Measurements from ENCODE around the gene ROGDI. TPM values are rescaled to one million over a fixed set of nuclear protein-coding genes. Genes with fewer than 3 reads are reported as not detected.
A peak's percentile ranks its signal among the peaks of the same experiment; 100 is the strongest.

ROGDI gene
- total RNA-seq, 1 experiment from 2014 or later = 32.1 TPM

DNA sequence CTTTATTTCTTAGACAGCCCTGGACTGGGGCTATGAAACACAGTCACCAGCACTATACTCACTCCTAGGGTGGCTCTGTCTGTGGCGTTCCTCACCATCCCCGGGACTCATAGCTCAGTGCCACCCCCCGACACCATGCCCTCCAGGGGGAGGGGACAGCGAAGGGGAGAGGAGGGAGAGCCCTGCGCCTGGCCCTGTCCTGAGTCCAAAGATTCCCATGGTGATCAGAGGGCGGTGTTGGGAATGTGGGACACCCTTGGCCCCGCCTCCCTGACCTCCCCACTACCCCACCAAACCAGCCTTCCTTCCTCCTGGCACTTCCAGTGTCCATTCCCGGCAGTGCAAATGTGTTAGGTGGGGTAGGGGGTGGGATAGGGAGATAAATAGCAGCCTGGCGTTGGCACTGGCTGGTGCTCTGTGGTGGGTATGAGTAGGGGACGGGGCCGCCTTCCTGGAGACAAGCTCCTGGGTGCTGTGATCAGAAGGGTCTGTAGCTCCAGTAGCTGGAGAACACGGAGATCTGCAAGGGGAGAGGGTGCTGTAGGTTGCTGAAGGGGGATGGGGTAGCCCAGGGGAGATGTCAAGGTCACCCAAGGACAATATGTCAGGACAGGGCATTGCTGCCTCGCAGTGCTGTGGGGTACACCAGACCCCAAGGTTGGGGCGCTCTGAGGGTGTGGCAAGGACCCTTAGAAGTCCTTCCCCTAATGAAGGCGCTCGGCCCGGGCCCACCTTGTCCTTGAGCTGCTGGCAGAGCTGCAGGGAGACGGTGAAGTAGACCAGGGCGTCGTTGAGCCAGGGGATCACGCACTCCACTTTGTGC is 5.2 kb downstream of the ROGDI start:
- Mint-ChIP-seq H3K27me3 (ENCODE audit: low read depth) (no peaks in the 10 kb centered on the region), H3K4me3 (no peak overlapping the region), H3K9me3 (no peaks in the 10 kb centered on the region), H3K36me3 (peaks cover 4% of the 10 kb centered on the region; the same call in 1 of the 2 replicates), H3K4me1 (peaks cover 9% of the 10 kb centered on the region), H3K27ac (peak overlapping the region; percentile 78)
- DNase-seq (ENCODE audit: low spot score) (no peak), ATAC-seq (no peak)
- TF ChIP-seq, protein P1, sequence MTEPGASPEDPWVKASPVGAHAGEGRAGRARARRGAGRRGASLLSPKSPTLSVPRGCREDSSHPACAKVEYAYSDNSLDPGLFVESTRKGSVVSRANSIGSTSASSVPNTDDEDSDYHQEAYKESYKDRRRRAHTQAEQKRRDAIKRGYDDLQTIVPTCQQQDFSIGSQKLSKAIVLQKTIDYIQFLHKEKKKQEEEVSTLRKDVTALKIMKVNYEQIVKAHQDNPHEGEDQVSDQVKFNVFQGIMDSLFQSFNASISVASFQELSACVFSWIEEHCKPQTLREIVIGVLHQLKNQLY (CRISPR knock-in tag; IDR thresholded peaks at IDR 0.05) = no peak
- TF ChIP-seq TEAD4 (CRISPR knock-in tag; IDR thresholded peaks at IDR 0.05) = no peak
- TF ChIP-seq ETV6 (CRISPR knock-in tag; IDR thresholded peaks at IDR 0.05) = no peak
- TF ChIP-seq, protein P2, sequence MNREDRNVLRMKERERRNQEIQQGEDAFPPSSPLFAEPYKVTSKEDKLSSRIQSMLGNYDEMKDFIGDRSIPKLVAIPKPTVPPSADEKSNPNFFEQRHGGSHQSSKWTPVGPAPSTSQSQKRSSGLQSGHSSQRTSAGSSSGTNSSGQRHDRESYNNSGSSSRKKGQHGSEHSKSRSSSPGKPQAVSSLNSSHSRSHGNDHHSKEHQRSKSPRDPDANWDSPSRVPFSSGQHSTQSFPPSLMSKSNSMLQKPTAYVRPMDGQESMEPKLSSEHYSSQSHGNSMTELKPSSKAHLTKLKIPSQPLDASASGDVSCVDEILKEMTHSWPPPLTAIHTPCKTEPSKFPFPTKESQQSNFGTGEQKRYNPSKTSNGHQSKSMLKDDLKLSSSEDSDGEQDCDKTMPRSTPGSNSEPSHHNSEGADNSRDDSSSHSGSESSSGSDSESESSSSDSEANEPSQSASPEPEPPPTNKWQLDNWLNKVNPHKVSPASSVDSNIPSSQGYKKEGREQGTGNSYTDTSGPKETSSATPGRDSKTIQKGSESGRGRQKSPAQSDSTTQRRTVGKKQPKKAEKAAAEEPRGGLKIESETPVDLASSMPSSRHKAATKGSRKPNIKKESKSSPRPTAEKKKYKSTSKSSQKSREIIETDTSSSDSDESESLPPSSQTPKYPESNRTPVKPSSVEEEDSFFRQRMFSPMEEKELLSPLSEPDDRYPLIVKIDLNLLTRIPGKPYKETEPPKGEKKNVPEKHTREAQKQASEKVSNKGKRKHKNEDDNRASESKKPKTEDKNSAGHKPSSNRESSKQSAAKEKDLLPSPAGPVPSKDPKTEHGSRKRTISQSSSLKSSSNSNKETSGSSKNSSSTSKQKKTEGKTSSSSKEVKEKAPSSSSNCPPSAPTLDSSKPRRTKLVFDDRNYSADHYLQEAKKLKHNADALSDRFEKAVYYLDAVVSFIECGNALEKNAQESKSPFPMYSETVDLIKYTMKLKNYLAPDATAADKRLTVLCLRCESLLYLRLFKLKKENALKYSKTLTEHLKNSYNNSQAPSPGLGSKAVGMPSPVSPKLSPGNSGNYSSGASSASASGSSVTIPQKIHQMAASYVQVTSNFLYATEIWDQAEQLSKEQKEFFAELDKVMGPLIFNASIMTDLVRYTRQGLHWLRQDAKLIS (CRISPR knock-in tag; IDR thresholded peaks at IDR 0.05; ENCODE audit: borderline replicate concordance) = no peak
- no peak for TF ChIP-seq NR2C2 (CRISPR knock-in tag; IDR thresholded peaks at IDR 0.05)
- TF ChIP-seq IRF2 (CRISPR knock-in tag; IDR thresholded peaks at IDR 0.05; ENCODE audit: borderline replicate concordance, low read depth) = no peak
- TF ChIP-seq, protein P3, sequence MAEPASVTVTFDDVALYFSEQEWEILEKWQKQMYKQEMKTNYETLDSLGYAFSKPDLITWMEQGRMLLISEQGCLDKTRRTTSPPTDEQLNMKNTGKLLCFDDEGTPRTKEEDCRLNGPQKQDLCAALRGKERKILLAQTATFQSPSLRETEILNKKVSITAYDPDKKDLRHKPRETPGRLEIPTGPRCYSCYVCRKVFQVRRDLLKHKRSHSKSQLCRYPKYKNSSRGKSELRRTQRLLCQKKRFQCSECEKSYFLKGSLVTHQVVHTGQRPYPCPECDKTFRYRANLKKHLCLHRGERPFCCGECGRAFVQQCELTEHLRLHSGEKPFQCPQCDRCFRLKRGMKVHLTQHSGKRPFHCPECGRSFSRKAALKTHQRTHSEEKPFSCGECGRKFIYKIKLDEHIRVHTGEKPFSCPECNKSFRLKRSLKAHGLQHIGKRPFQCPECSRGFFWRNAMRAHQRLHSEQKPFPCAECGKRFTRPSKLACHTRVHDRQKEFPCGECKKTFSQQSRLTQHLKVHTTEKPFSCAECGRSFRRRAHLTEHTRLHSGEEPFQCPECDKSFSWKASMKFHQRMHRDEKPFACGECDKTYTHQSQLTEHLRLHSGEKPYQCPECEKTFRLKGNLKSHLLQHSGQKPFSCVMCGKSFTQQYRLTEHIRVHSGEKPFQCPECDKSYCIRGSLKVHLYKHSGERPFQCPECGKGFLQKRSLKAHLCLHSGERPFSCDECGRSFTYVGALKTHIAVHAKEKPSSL (CRISPR knock-in tag; conservative IDR thresholded peaks at IDR 0.05) = no peak
- TF ChIP-seq NFYB (CRISPR knock-in tag; conservative IDR thresholded peaks at IDR 0.05; ENCODE audit: low read depth) = no peak
- no peak for TF ChIP-seq CREB1 (CRISPR knock-in tag; IDR thresholded peaks at IDR 0.05)
- TF ChIP-seq JAZF1 (CRISPR knock-in tag; IDR thresholded peaks at IDR 0.05) = no peak
- no peak for TF ChIP-seq FOXJ3 (CRISPR knock-in tag; IDR thresholded peaks at IDR 0.05; ENCODE audit: borderline replicate concordance)
- no peak for TF ChIP-seq RELA (CRISPR knock-in tag; IDR thresholded peaks at IDR 0.05; ENCODE audit: borderline replicate concordance)
- TF ChIP-seq ZNF317 (CRISPR knock-in tag; IDR thresholded peaks at IDR 0.05; ENCODE audit: borderline replicate concordance, low read depth) = no peak
- TF ChIP-seq ESRRA (CRISPR knock-in tag; IDR thresholded peaks at IDR 0.05; ENCODE audit: borderline replicate concordance) = no peak
- no peak for TF ChIP-seq NR1H2 (CRISPR knock-in tag; IDR thresholded peaks at IDR 0.05)
- TF ChIP-seq, protein P4, sequence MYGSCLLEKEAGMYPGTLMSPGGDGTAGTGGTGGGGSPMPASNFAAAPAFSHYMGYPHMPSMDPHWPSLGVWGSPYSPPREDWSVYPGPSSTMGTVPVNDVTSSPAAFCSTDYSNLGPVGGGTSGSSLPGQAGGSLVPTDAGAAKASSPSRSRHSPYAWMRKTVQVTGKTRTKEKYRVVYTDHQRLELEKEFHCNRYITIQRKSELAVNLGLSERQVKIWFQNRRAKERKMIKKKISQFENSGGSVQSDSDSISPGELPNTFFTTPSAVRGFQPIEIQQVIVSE (CRISPR knock-in tag; IDR thresholded peaks at IDR 0.05; ENCODE audit: borderline replicate concordance) = no peak
- TF ChIP-seq ZNF121 (CRISPR knock-in tag; IDR thresholded peaks at IDR 0.05) = no peak
- no peak for TF ChIP-seq PRRX2 (CRISPR knock-in tag; IDR thresholded peaks at IDR 0.05)
- no peak for TF ChIP-seq TP53 (CRISPR knock-in tag; IDR thresholded peaks at IDR 0.05)
- ChIA-PET POLR2A (no interaction called here), CTCF (no interaction called here)
